ENCODE results near the gene L1TD1.
A peak's percentile ranks its signal among the peaks of the same experiment; 100 is the strongest.
"Not testable (repeated sequence)": the region's sequence is repeated elsewhere in the genome, so short reads cannot be mapped to it uniquely, and the experiment has no call there.

Gene L1TD1, protein sequence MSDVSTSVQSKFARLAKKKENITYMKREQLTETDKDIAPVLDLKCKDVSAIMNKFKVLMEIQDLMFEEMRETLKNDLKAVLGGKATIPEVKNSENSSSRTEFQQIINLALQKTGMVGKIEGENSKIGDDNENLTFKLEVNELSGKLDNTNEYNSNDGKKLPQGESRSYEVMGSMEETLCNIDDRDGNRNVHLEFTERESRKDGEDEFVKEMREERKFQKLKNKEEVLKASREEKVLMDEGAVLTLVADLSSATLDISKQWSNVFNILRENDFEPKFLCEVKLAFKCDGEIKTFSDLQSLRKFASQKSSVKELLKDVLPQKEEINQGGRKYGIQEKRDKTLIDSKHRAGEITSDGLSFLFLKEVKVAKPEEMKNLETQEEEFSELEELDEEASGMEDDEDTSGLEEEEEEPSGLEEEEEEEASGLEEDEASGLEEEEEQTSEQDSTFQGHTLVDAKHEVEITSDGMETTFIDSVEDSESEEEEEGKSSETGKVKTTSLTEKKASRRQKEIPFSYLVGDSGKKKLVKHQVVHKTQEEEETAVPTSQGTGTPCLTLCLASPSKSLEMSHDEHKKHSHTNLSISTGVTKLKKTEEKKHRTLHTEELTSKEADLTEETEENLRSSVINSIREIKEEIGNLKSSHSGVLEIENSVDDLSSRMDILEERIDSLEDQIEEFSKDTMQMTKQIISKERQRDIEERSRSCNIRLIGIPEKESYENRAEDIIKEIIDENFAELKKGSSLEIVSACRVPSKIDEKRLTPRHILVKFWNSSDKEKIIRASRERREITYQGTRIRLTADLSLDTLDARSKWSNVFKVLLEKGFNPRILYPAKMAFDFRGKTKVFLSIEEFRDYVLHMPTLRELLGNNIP

DNA sequence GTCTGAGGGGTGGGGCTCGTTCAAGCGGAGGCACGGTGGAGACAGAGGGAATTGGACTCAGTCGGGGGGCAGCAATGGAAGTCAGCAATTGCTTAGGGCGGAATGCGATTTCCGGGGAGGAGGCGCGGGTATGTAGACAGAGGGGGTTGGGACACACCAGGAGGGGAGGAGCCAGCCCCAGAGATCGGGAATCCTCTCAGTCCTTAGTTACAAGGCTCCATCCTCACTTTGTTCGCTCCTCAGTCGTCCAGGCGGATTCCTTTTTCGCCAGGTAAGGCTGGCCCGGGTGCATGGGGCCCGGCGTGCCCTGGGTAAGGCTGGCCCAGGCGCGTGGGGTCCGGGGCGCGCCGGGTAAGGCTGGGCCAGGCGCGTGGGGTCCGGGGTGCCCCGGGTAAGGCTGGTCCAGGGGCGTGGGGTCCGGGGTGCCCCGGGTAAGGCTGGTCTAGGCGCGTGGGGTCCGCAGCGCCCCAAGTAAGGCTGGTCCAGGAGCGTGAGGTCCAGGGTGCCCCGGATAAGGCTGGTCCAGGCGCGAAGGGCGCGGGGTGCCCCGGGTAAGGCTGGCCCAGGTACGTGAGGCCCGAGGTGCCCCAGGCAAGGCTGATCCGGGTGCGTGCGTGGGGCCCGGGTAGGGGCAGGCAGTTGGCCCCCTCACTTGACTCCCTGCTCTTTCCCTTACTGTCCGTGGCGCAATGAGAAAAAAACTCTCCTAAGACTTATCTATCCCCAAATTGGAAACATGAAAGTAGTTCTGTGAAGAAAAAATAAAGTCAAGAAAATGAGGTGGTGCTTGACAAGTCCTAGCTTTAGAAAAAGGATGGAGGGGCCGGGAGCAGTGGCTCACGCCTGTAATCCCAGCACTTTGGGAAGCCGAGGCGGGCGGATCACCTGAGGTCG lies at the start of gene L1TD1:
TSS of gene L1TD1 (plus strand) at position 199 of the 894 bp plus-strand sequence. CDS start 11,780 bp downstream, outside the sequence.
- Histone ChIP-seq H3K4me1 (no peaks in the 10 kb centered on the region), H3K36me3 (no peaks in the 10 kb centered on the region), H3K4me3 (no peak within 1 kb of the TSS), H3K4me2 (no peak within 1 kb of the TSS), H3K9me3 (peaks cover 19% of the 10 kb centered on the region), H3K9ac (no peak within 1 kb of the TSS), H4K20me1 (no peaks in the 10 kb centered on the region), H3K27ac (no peak within 1 kb of the TSS), H3K27me3 (no peaks in the 10 kb centered on the region)
- TF ChIP-seq Cebpa-rat (IDR thresholded peaks at IDR 0.05), result no peak

DNA sequence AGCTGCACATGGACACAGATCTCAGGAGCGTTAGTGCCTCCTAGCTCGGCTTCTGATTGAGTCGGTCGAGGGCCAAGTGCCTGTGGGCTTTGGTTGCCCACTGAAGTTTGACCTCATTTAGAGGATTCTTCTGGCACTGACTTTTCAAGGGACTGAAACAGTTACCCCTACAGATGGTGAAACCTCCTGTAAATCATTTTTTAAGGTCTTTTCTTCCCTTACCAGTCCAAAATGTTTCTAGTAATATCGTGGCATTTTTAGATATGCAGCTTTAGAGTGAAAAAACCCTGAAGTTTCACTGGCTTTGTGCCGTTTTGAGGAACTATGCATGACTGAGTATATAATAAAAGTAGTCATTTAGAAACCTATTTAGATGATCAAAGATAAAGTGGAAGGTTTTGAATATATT lies 34.7 kb upstream of the L1TD1 start:
- H3K4me3 ChIP-seq, result no peak overlapping the region
- H3K36me3 ChIP-seq, result no peaks in the 10 kb centered on the region
- H3K27ac ChIP-seq, result peak overlapping the region; percentile 63

DNA sequence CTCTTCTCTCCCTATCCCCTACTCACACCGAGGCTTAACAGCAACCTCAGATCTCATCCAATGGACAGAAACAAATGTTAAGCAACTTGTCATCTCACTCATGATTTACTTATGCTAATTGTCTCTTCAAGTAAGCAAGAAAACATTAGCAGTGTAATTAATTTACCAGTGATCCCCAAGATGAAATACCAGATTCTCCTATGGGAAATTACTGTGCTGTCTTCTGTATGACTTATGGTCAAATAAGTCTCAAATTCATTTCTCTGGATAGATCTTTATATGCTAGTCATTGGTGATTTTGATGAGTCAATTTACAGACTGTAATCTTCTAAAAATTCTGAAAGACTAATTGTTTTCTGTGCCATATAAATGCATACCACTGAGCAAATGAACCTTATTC lies 32.9 kb upstream of the L1TD1 start:
- Histone ChIP-seq H3K4me2 (no peak overlapping the region), H3K27me3 (no peaks in the 10 kb centered on the region), H3K4me1 (peaks cover 15% of the 10 kb centered on the region), H3K27ac (no peak overlapping the region), H3K9me3 (no peaks in the 10 kb centered on the region), H3K36me3 (no peaks in the 10 kb centered on the region), H3K9ac (no peak overlapping the region), H4K20me1 (no peaks in the 10 kb centered on the region), H3K4me3 (no peak overlapping the region)
- TF ChIP-seq Cebpa-rat (IDR thresholded peaks at IDR 0.05), result no peak

More for the DNA sequence above, 34.7 kb upstream of the L1TD1 start:
- no peaks in the 10 kb centered on the region for H3K9me3 ChIP-seq
- no peaks in the 10 kb centered on the region for H3K27me3 ChIP-seq
- H3K9ac ChIP-seq, result peak overlapping the region; percentile 39; the same call in 1 of the 2 replicates
- H3K4me1 ChIP-seq, result peaks cover 15% of the 10 kb centered on the region
- peak overlapping the region; percentile 67 for H3K4me2 ChIP-seq
- TF ChIP-seq Cebpa-rat (IDR thresholded peaks at IDR 0.05), result no peak
- no peaks in the 10 kb centered on the region for H4K20me1 ChIP-seq

DNA sequence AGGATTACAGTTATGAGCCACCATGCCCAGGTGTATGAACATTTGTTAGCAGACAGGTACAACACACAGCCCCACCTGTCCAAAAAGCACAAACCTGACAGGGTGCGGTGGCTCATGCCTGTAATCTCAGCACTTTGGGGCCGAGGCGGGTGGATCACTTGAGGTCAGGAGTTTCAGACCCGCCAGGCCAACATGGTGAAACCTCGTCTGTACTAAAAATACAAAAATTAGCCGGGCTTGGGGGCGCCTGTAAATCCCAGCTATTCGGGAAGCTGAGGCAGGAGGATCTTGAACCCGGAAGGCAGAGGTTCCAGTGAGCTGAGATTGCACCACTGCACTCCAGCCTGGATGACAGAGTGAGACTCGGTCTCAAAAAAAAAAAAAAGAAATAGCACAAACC lies 24.3 kb upstream of the L1TD1 start:
- not testable (repeated sequence) for H3K4me1 ChIP-seq

DNA sequence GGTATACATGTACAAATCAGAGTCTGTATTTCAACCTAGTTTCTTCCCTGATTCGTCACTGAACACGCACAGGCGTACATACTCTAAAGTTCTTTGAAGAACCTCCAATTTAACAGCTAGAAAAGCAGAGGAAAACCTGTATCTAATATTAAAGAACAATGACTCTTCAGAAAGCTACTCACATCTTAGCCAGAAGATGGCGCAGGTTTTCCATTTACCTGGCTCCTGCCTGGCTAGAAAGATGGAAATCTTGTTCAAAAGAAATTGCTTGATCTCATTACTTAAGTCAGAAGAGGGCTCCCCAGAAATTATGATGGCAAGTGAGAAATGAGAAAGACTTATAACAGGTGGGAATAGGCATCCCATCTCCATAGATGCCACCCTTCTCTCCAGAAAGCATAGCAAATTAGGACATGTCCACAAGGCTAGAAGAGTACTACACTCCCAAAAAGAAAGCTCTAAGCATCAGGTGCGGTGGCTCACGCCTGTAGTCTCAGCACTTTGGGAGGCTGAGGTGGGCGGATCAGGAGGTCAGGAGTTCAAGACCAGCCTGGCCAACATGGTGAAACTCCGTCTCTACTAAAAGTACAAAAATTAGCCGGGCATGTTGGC lies 19.0 kb upstream of the L1TD1 start:
- Histone ChIP-seq H3K4me3 (no peak overlapping the region), H3K27me3 (no peaks in the 10 kb centered on the region), H3K27ac (no peak overlapping the region), H3K9ac (no peak overlapping the region), H3K36me3 (no peaks in the 10 kb centered on the region), H3K4me2 (no peak overlapping the region), H3K4me1 (no peaks in the 10 kb centered on the region), H3K9me3 (no peaks in the 10 kb centered on the region), H4K20me1 (no peaks in the 10 kb centered on the region)
- no peak for TF ChIP-seq Cebpa-rat (IDR thresholded peaks at IDR 0.05)

More for the DNA sequence above, 24.3 kb upstream of the L1TD1 start:
- not testable (repeated sequence) for H3K9me3 ChIP-seq, H3K27ac ChIP-seq, H4K20me1 ChIP-seq, H3K27me3 ChIP-seq, H3K4me3 ChIP-seq, H3K9ac ChIP-seq, H3K4me2 ChIP-seq, H3K36me3 ChIP-seq

DNA sequence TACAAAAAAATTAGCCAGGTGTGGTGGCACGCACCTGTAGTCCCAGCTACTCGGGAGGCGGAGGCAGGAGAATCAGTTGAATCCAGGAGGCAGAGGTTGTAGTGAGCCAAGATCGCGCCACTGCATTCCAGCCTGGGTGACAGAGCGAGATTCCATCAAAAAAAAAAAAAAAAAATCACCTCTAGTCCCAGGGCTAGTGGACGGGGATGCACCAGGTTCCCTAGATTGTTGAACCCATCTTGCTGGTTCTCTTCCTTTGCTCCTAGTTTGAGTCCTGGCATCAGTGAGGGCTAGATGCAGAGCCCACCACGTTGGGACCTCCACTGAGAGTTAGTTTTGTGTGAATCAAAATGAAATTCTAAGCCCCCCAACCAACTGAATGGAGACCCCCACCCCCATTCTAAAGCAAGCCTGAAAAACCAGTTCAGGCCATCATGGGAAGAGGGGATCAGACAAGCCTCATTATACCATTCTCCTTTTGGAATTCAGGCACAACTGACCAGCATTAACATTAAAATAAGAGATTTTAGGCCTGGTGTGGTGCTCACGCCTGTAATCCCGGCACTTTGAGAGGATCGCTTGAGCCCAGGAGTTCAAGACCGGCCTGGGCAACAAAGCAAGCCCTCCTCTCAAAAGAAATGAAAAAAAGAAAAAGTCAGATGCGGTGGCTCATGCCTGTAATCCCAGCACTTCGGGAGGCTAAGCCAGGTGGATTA lies 17.9 kb upstream of the L1TD1 start:
- Histone ChIP-seq H3K4me1 (no peaks in the 10 kb centered on the region), H3K9ac (no peak overlapping the region), H3K9me3 (no peaks in the 10 kb centered on the region), H3K27me3 (no peaks in the 10 kb centered on the region), H4K20me1 (no peaks in the 10 kb centered on the region), H3K27ac (no peak overlapping the region), H3K4me2 (no peak overlapping the region), H3K36me3 (no peaks in the 10 kb centered on the region), H3K4me3 (no peak overlapping the region)
- TF ChIP-seq Cebpa-rat (IDR thresholded peaks at IDR 0.05), result no peak

DNA sequence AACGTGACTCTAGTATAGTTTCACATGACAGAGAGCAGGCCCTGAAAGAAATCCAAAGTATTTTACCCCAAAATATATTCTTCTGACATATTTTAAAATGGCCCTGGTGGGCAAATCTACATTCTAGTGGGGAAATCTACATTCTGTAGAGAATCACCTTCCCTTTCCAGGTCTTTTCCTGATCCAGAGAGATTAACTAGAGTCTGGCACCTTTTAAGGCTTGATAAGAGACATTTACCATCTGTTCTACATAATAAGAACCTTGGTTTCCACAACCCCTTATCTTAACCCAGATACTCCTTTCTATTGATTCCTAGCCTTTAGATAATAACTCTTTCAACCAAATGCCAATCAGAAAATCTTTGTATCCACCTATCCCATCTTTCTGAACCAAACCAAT lies 17.0 kb upstream of the L1TD1 start:
- no peak overlapping the region for H3K4me2 ChIP-seq
- H3K4me1 ChIP-seq, result no peaks in the 10 kb centered on the region
- no peaks in the 10 kb centered on the region for H3K9me3 ChIP-seq
- no peak overlapping the region for H3K27ac ChIP-seq
- TF ChIP-seq Cebpa-rat (IDR thresholded peaks at IDR 0.05), result no peak
- no peaks in the 10 kb centered on the region for H3K27me3 ChIP-seq
- H3K9ac ChIP-seq, result no peak overlapping the region
- no peaks in the 10 kb centered on the region for H4K20me1 ChIP-seq
- no peak overlapping the region for H3K4me3 ChIP-seq
- no peaks in the 10 kb centered on the region for H3K36me3 ChIP-seq

DNA sequence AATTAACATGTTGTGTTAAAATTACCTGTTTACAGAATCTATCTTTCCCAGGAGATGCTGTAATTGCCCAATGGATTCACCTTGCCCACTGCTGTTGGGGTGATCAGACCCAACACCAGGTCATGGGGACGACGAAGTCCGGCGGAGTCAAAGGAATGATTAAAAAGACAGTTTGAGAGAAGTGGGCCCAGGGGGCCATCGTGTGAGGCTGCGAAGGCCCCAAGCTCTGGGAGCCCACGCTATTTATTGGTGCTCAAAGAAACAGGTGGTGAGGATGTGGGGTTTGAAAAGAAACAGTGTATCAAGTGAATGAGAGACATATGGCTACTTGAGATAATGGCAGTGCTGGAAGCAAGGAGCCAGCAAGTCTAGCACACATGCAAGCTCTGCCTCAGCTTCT lies 16.3 kb upstream of the L1TD1 start:
- no peak overlapping the region for H3K4me2 ChIP-seq
- no peaks in the 10 kb centered on the region for H3K36me3 ChIP-seq
- no peak overlapping the region for H3K4me3 ChIP-seq
- H3K27me3 ChIP-seq, result no peaks in the 10 kb centered on the region
- TF ChIP-seq Cebpa-rat (IDR thresholded peaks at IDR 0.05), result no peak
- no peak overlapping the region for H3K9ac ChIP-seq
- H3K9me3 ChIP-seq, result no peaks in the 10 kb centered on the region
- H4K20me1 ChIP-seq, result no peaks in the 10 kb centered on the region
- H3K4me1 ChIP-seq, result no peaks in the 10 kb centered on the region
- H3K27ac ChIP-seq, result no peak overlapping the region

DNA sequence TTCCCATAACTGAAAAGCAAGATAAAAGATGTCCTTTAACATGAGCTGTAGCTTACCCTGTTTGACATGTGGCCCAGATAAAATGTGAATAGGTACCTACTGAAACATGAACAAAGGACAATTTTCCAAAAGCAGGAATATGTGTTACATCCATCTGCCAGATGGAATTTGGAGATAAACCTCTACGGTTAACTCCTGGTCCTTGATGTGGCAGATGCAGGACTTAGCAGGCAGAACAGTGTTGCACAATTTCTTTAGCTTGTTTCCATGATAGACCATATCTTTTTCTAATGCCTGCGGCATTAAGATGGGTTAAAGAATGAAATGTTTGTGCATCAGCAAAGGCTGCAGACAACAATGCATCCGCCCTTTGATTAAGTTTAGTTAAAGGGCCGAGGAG lies 14.6 kb upstream of the L1TD1 start:
- H3K36me3 ChIP-seq, H3K4me3 ChIP-seq, H3K27ac ChIP-seq, H3K4me2 ChIP-seq, H3K27me3 ChIP-seq, H3K9ac ChIP-seq, H3K4me1 ChIP-seq, H4K20me1 ChIP-seq, H3K9me3 ChIP-seq: not testable (repeated sequence)
